ENCODE measurements around the gene CRB3.
"Not testable (repeated sequence)": the region's sequence is repeated elsewhere in the genome, so short reads cannot be mapped to it uniquely, and the experiment has no call there.

CRB3 gene

DNA sequence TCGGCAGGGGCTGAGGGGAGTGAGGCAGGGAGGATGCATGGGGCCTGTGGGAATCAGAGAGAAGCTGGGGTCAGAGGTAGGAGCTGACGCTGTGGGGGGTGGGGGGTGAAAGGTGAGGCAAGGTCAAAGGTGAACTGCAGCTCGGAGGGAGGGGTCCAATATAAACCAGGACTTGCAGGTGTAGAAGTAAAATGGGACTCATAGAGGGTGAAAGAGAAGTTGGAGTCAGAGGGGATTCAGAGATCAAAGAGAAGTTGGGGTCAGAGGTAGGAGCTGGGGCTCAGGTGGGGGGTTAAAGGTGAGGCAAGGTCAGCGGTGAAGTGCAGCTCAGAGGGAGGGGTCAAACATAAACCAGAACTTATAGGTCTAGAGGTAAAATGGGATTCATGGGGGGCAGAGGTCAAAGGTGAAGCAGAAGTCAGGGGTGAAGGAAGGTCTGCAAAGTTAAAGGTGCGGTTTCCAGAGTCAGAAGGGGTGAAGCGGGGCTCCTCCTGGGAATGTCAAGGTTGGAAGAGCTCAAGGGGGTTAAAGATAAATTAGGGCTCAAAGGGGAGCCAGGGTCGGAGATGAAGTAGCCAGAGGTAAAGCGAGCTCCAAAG, 30.5 kb downstream of the CRB3 start:
- DNase-seq (ENCODE audit: low read depth): no peak

DNA sequence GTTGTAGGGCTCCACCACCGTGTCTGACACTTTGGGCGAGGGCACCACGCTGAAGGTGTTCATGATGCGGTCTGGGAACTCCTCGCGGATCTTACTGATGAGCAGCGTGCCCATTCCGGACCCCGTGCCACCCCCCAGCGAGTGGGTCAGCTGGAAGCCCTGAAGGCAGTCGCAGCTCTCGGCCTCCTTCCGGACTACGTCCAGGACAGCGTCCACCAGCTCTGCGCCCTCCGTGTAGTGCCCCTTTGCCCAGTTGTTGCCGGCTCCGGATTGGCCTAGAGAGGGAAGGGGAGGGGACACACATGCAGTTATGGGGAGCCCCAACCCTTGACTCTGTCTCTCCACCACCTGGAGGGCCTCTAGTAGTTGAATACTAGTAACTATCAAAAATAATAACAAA, 31.9 kb downstream of the CRB3 start:
- DNase-seq (ENCODE audit: low read depth): no peak

DNA sequence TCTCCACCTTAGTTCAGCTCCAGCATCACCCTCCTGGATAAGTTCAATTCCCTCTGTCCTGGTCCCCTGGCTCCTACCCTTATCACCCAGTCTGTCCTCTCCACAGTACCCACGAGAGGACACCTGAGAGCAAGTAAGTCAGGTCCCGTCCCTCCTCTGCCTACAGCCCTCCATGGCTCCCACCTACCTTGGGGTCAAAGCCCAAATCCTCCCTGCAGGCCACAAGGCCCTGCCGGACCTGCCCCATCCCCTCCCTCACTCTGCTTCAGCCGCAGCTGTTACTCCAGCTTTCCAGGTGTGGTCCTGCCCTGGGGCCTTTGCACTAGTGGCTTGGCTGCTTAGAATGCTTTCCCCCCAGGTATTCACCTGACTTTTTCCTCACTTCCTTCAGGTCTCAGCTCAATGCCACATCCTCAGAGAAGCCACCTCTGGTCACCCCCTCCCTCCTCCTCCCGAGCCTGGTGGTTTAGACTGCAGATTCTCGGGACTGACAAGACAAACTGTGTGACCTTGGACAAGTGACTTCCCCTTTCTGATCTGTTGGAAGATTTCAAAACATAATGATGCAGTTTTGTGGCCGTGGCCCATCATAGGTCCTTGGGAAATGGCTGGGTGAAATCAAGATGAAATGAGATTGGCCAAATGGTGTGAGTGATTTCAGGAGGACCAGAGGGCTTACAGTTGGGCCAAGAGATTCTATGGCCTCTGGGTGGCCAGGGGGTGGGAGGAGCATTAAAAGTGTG, 34.4 kb downstream of the CRB3 start:
- DNase-seq (ENCODE audit: low read depth): no peak

DNA sequence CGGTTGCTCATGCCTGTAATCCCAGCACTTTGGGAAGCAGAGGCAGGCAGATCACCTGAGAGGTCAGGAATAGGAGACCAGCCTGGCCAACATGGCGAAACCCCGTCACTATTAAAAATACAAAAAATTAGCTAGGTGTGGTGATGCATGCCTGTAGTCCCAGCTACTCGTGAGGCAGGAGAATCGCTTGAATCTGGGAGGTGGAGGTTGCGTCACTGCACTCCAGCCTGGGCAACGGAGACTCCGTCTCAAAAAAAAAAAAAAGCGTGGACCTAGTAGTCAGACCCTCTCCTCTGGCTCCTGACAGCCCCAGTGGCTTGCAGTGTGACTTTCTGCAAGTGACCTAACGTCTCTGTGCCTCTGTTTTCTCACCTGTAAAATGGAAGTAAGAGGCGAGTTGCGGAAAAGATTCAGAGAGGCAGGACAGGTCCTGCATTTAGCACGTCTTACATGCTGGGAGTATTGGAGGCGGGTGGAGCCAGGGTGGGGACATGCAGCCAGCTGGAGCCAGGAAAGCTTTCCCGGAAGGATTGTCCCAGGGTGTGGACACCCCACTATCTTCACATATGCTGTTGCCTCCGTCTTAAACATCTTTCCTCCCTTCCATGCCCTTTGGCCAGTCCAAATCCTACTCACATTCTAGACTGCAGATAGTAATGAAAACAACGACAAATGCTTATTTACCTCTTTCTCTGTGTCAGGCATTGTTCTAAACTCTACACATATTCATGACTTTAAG, 35.1 kb downstream of the CRB3 start:
- no peak for DNase-seq (ENCODE audit: low read depth)

DNA sequence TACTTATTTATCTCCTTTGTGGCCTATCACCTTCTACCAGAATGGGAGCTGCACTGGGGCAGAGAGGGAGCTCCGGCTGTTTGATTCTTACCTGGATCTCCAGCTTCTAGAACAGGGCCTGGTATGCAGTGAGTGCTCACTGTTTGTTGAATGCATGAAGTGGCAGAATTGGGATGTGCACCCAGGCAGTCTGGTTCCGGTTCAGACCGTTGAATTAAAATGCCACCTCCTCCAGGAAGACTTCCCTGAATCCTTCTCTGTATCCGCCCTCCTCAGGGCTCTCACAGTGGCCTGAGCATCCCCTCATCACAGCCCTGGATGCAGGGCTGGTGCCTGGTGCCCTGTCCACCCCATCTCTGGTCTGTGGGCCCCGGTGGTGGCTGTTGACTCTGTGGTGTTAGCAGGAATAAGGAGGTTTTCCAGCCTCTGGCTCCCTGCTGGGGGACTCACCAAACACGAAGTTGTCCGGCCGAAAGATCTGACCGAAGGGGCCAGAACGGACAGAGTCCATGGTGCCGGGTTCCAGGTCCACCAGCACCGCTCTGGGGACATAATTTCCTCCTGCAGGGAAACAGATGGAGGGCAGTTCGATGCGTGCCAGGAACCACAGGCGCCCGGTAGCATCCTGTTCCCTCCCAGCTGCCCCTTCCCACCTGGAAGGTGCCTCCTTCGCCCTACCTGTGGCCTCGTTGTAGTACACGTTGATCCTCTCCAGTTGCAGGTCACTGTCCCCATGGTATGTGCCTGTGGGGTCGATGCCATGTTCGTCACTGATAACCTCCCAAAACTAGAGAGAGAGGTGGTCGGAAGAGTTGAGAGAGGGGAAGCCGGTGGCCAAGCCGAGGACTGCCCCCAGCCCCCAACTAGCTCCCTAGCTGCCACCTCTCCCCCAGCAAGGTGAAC, 37.0 kb downstream of the CRB3 start:
- DNase-seq (ENCODE audit: low read depth): no peak

DNA sequence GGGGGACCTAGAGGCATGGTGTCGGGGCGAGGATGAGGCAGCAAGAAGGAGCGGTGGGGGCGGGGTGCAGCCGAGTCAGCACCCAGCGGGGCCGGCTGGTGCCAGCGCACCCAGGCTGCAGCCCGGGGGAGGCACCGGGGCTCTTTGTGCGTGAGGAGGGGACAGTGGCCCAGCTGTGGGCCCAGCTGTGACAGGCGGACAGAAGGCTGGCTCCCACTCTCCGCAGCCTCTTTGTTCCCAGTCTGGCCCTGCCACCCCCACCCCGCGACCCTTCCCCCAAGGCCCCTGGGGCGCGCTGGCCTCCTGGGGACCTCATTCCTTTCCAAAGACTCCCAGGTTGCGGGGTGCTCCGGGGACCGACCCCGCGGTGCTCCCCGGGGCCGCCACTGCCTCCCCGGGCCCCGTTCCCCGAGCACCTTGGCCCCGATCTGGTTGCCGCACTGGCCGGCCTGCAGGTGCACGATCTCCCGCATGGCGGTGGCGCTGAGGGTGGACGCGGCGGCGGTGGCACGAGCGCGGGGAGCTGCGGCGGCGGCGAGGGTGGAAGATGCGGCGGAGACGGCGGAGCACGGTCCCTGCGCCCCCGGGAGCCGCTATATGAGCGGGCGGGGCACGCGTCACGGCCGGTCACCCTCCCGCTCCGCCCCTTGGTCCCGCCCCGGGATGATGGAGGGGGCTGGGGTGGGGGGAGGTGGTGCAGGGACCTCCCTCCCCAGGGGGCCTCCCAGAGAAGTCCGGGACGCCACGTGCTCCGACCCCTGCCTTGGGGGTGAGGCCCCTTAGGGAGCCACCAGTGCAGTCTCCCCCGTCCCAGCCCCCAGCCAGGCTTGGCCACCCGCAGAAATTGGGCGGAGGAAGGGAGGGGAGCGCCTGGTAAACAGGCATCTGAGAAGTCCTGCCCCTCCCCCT, 37.9 kb downstream of the CRB3 start, which contains the start of gene TUBB4A:
Gene TUBB4A, minus strand, starts transcription at position 570 of the 909 bp plus-strand sequence. Its CDS starts 97 bp downstream, at position 473.
- no peak for DNase-seq (ENCODE audit: low read depth)

DNA sequence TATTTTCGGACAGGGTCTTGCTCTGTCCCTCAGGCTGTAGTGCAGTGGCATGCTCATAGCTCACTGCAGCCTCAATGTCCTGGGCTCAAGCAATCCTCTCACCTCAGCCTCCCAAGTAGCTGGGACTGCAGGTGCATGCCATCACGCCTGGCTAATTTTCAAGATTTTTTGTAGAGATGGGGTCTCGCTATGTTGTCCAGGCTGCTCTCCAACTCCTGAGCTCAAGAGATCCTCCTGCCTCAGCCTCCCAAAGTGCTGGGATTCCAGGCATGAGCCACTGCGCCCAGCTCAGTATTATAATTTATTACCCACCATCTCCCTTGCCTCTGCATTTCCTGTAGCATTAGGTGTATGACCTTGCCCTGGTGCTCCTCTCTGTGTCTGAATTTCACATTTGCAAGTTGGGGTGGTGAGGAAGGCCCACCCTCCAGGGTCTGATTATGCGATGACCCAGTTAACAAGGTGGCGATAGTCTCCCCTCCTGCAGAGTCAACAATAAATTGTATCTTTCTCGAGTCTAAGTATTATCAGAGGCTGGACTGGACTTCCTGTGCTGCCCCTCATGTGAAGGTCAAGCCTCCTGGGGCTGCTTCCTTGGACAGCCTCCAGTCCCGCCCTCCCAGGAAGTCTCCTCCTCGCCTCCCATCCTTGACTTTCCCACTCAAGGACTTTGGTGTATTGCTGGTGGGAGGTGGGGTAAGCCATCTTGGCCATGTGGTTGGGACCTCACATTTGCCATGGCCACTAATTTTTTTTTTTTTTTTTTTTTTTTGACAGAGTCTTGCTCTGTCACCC, 39.5 kb downstream of the CRB3 start:
- DNase-seq (ENCODE audit: low read depth): no peak

DNA sequence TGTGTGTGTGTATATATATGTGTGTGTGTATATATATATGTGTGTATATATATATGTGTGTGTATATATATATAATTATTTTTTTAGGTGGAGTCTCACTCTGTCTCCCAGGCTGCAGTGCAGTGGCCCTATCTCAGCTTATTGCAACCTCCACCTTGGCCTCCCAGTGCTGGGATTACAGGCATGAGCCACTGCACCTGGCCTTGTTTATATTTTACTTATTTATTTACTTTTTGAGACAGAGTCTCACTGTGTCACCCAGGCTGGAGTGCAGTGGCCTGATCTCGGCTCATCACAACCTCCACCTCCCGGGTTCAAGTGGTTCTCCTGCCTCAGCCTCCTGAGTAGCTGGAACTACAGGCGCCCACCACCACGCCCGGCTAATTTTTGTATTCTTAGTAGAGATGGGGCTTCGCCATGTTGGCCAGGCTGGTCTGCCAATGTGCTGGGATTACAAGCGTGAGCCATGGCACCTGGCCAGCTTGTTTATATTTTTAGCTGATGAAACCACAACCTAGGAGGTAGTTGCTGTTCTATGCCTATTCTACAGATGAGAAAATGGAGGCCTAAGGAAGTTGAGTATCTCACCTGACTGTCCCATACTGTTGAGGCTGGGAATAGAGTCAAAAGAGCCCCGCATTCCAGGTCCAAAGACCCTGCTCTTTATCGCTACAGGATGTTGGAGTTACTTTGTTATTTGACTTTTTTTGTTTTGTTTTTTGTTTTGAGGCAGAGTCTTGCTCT, 44.1 kb downstream of the CRB3 start:
- not testable (repeated sequence) for DNase-seq (ENCODE audit: low read depth)

DNA sequence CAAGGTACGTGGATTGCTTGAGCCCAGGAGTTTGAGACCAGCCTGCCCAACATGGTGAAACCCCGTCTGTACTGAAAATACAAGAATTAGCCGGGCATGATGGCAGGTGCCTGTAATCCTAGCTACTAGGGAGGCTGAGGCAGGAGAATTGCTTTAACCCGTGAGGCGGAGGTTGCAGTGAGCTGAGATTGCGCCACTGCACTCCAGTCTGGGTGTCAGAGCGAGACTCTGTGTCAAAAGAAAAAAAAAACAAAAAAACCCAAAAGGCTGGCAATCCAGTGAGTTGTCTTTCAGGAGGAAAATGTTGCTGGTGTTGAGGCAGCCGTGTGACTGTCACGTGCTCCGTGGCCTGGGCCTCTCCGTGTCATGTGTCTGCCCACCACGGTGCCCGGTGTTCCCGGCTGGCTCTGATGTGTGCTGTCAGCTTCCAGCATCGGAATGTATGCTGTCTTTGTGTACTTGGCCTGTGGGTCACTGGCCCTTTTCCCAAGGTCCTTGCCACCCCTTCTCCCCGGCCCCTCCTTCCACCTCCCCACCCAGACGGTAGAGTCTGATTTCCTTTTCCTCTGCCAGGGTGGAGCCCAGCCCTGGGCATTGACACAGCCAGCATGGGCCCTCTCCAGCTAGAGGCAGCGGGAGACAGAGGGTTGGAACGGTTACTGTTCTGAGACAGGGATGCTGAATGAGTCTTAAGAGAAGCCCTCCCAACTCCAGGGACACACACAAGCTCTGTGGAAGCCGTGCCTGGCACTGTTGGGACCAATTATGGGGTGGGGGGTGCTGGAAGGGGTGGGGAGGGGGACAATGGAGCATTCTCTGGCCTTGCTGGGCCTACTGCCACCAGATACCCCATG, 45.3 kb downstream of the CRB3 start:
- DNase-seq (ENCODE audit: low read depth): no peak

DNA sequence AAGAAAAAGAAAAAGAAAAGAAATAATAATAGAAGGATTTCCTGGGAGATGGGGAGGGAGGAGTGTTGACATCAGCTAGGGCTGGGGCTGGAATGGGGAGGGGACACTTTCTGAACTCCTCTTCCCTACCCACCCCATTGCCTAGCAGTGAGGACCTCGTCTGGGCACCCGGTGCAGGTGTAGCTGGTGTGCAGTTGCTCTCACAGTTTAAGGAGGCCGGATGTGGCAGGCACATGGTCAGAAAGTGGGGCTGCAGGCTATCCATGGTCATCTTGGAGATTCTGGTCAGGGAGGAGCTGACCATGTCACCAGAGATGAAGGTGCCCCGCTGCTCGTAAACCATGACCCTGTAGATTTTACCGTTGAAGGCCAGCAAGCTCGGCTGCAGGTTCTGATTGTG, 46.5 kb downstream of the CRB3 start:
- DNase-seq (ENCODE audit: low read depth): no peak

DNA sequence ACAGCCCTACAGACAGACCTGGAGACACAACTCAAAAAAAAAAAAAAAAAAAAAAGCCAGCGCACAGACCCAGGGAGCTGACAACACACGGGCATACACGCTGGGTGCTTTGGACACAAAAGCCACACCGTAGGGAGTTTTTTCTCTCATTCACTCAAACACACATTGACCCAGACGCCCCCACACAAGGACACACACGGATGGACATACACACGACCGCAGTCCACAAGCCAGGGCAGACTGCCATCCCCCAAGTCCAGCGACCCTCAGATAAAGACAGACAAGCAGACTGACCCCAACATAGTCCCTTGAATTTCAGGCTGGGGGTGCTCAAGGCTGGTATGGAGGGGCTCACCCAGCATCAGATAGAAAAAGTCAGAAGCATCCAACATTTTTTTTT, 50.0 kb downstream of the CRB3 start:
- no peak for DNase-seq (ENCODE audit: low read depth)

DNA sequence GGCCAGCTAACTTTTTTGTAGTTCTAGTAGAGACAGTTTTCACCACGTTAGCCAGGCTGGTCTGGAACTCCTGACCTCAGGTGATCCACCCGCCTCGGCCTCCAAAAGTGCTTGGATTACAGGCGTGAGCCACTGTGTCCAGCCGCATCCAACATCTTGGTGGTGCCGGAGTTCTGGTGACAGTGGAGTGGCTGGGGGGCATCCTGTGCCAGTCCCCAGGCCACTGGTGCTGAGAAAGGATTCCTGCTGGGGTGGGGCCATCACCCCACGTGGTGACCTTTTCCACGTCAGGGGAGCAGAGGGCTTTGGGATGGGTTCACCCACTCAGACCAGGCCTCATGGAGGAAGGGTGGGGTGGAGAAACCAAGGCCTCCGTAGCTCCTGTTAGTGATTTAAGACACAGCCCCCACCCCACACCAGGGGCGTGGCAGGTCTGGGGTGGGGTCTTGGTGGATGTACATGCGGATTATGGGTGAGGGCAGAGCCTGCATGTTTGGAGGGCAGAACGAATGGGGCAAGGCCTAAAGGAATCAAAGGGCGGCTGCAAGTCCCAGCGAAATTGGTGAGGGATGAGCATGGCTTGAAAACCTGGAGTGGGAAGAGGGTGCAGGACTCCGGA, 51.0 kb downstream of the CRB3 start:
- DNase-seq (ENCODE audit: low read depth): no peak

DNA sequence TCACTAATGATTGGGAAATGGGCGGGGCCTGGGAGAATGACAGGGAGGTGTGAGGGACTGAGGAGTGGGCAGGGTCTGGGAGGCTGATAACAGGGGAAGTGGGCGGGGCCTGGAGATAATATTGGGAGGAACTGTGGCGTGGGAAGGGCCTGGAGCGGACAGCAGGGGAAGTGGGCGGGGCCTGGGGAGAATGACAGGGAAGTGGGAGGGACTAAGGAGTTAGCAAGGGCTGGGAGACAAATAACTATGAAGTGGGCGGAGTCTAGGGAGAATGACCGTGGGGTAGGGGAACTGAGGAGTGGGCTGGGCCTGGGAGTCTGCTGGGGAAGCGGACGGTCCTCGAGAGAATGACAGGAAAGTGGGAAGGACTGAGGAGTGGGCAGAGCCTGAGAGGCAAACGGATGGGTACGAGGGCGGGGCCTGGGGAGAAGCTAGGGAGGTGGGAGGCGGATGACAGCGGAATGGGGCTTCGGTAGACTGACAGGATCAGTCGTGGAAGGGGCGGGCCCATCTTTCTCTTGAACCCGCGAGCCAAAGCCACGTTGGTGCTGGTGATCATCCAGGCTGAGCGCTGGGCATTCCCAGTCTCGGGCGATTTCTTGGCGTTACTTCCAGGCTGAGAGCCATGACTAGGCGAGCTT, 52.1 kb downstream of the CRB3 start:
- DNase-seq (ENCODE audit: low read depth): peak; percentile 44
